Measurements from ENCODE around the gene LOXHD1. TPM values are rescaled to one million over a fixed set of nuclear protein-coding genes. Genes with fewer than 3 reads are reported as not detected.

LOXHD1 gene
- total RNA-seq, 1 experiment from 2014 or later: not detected

- Histone ChIP-seq H3K36me3 (ENCODE audit: low read depth) (no peaks in the 10 kb centered on the region), H2AFZ (no peak overlapping the region), H3K9me2 (ENCODE audit: insufficient read depth) (no peaks in the 10 kb centered on the region), H3K27ac (no peak overlapping the region), H3K27me3 (ENCODE audit: insufficient read depth, low read depth) (peaks cover 4% of the 10 kb centered on the region; the same call in 1 of the 2 replicates), H4K20me1 (ENCODE audit: insufficient read depth) (no peaks in the 10 kb centered on the region), H3K4me3 (no peak overlapping the region), H3K9me3 (ENCODE audit: insufficient read depth, low read depth) (no peaks in the 10 kb centered on the region), H3K79me2 (ENCODE audit: low read depth) (no peaks in the 10 kb centered on the region), H3K4me2 (no peak overlapping the region), H3K4me1 (replicated peaks; ENCODE audit: insufficient read depth) (no peaks in the 10 kb centered on the region), H3F3A (ENCODE audit: insufficient read depth, low read depth) (no peaks in the 10 kb centered on the region)
- intact Hi-C loops (cut with micrococcal nuclease; ENCODE audit: unreplicated experiment): no loop called here
- TF ChIP-seq CTCF (conservative IDR thresholded peaks at IDR 0.05): no peak
- TF ChIP-seq EZH2 (IDR thresholded peaks at IDR 0.05; ENCODE audit: low read depth): no peak
- no TSS peak for BruUV-seq (replicated peaks)
- POLR2A ChIA-PET (ENCODE audit: unreplicated experiment): no interaction called here
- CTCF ChIA-PET: no interaction called here
- no peak for DNase-seq
Measured at GRCh38 chr18:46693996-46694395, 37.0 kb upstream of the LOXHD1 start.

DNA sequence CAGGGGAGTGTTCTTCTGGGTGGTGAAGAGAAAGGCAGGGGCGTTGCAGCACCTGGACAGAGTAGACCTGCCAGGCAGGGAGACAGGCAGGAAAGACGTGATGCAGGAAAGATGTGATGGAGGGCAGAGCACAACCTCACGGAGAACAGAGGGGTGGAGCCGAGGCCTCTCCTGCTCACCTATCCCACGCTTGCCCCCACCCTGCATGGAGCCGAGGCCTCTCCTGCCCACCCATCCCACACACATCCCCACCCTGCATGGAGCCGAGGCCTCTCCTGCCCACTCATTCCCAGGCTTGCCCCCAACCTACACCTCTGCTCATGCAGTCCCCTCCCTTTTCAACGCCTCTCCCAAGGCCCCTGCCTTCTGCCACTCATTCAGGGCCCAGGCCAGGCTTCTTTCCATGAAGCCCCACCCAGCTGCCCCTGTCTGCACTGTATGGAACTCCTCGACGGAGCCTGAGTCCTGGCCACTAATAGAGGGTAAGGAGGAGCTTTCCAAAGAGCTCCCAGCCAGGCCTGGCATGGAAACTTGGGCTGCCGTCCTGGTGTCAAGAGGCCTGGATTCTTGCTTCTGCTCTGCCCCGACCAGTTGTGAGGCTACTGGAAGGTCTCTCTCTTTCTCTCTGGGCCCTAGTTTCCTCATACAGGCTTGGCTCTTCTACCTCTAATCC, 32.0 kb upstream of the LOXHD1 start:
- no peaks in the 10 kb centered on the region for H3K79me2 ChIP-seq (ENCODE audit: low read depth)
- DNase-seq: no peak
- no peaks in the 10 kb centered on the region for H4K20me1 ChIP-seq (ENCODE audit: insufficient read depth)
- intact Hi-C loops (cut with micrococcal nuclease; ENCODE audit: unreplicated experiment): no loop called here
- ChIA-PET CTCF (no interaction called here), POLR2A (ENCODE audit: unreplicated experiment) (no interaction called here)
- no peaks in the 10 kb centered on the region for H3K9me2 ChIP-seq (ENCODE audit: insufficient read depth)
- H3K4me3 ChIP-seq: no peak overlapping the region
- TF ChIP-seq CTCF (conservative IDR thresholded peaks at IDR 0.05): no peak
- no peak for TF ChIP-seq EZH2 (IDR thresholded peaks at IDR 0.05; ENCODE audit: low read depth)
- no peak overlapping the region for H3K4me2 ChIP-seq
- no peaks in the 10 kb centered on the region for H3K4me1 ChIP-seq (replicated peaks; ENCODE audit: insufficient read depth)
- no TSS peak for BruUV-seq (replicated peaks)
- H3K27ac ChIP-seq: no peak overlapping the region
- H2AFZ ChIP-seq: no peak overlapping the region
- H3F3A ChIP-seq (ENCODE audit: insufficient read depth, low read depth): no peaks in the 10 kb centered on the region
- peaks cover 22% of the 10 kb centered on the region for H3K27me3 ChIP-seq (ENCODE audit: insufficient read depth, low read depth)
- H3K9me3 ChIP-seq (ENCODE audit: insufficient read depth, low read depth): no peaks in the 10 kb centered on the region
- H3K36me3 ChIP-seq (ENCODE audit: low read depth): no peaks in the 10 kb centered on the region

GRCh38 chr18:46686186-46686585, 29.2 kb upstream of the LOXHD1 start:
- no peak for TF ChIP-seq CTCF (conservative IDR thresholded peaks at IDR 0.05)
- no peak for TF ChIP-seq EZH2 (IDR thresholded peaks at IDR 0.05; ENCODE audit: low read depth)
- no peaks in the 10 kb centered on the region for H3K36me3 ChIP-seq (ENCODE audit: low read depth)
- H3K9me2 ChIP-seq (ENCODE audit: insufficient read depth): no peaks in the 10 kb centered on the region
- no peak overlapping the region for H2AFZ ChIP-seq
- H3K79me2 ChIP-seq (ENCODE audit: low read depth): no peaks in the 10 kb centered on the region
- no peak overlapping the region for H3K4me2 ChIP-seq
- no peak overlapping the region for H3K27ac ChIP-seq
- no peaks in the 10 kb centered on the region for H3K9me3 ChIP-seq (ENCODE audit: insufficient read depth, low read depth)
- POLR2A ChIA-PET (ENCODE audit: unreplicated experiment): no interaction called here
- intact Hi-C loops (cut with micrococcal nuclease; ENCODE audit: unreplicated experiment): no loop called here
- no TSS peak for BruUV-seq (replicated peaks)
- no peaks in the 10 kb centered on the region for H4K20me1 ChIP-seq (ENCODE audit: insufficient read depth)
- H3K27me3 ChIP-seq (ENCODE audit: insufficient read depth, low read depth): peaks cover 43% of the 10 kb centered on the region
- no peak overlapping the region for H3K4me3 ChIP-seq
- H3K4me1 ChIP-seq (replicated peaks; ENCODE audit: insufficient read depth): no peaks in the 10 kb centered on the region
- CTCF ChIA-PET: no interaction called here
- DNase-seq: no peak
- H3F3A ChIP-seq (ENCODE audit: insufficient read depth, low read depth): no peaks in the 10 kb centered on the region
